Stimulated activated CD8-positive, alpha-beta memory T cell treated with anti-CD3 and anti-CD28 coated beads, Interleukin-4, amount 100 ng/mL, for 4 hours (primary cell): ENCODE results near the gene CSTA.

ENCODE experiments used
- DNase-seq, 2 donors: peaks; one replicate each; pipeline ENCODE4 v3.0.0-alpha.2; 2020; ENCODE audit warnings: low read depth in 2 of 2, low spot score in 1 of 2

The CSTA gene

GRCh38 chr3:122324871-122325323 is at the start of gene CSTA:
Gene CSTA (plus strand): TSS chr3:122325248. CDS start chr3:122325293, 45 bp downstream.
- DNase-seq, result no peak

GRCh38 chr3:122281891-122282290 is 43.2 kb upstream of the CSTA start:
- DNase-seq, result no peak

GRCh38 chr3:122283796-122284445 is 41.1 kb upstream of the CSTA start:
- DNase-seq, result no peak

GRCh38 chr3:122284486-122284885 is 40.6 kb upstream of the CSTA start:
- DNase-seq, result no peak

GRCh38 chr3:122294359-122294758 is 30.7 kb upstream of the CSTA start:
- no peak for DNase-seq

GRCh38 chr3:122295266-122296062 is 29.6 kb upstream of the CSTA start:
- no peak for DNase-seq

- no peak for DNase-seq
These were observed 26.8 kb upstream of the CSTA start for GRCh38 chr3:122298239-122298638.

GRCh38 chr3:122299215-122299614 is 25.8 kb upstream of the CSTA start:
- no peak for DNase-seq

- DNase-seq, result no peak
These were observed 25.1 kb upstream of the CSTA start for GRCh38 chr3:122299872-122300460.

GRCh38 chr3:122301063-122301462 is 24.0 kb upstream of the CSTA start:
- no peak for DNase-seq

GRCh38 chr3:122305818-122306621 is 19.0 kb upstream of the CSTA start:
- no peak for DNase-seq

- DNase-seq, result no peak
These were observed 18.5 kb upstream of the CSTA start for GRCh38 chr3:122306622-122306953.

GRCh38 chr3:122307094-122307687 is 17.9 kb upstream of the CSTA start:
- DNase-seq, result no peak

GRCh38 chr3:122307976-122308375 is 17.1 kb upstream of the CSTA start:
- DNase-seq, result no peak

- no peak for DNase-seq
These were observed 14.7 kb upstream of the CSTA start for GRCh38 chr3:122310361-122310760.

- DNase-seq, result no peak
These were observed 12.2 kb upstream of the CSTA start for GRCh38 chr3:122312826-122313225.

GRCh38 chr3:122313281-122313680 is 11.8 kb upstream of the CSTA start:
- no peak for DNase-seq

GRCh38 chr3:122314228-122314876 is 10.7 kb upstream of the CSTA start:
- DNase-seq, result no peak

GRCh38 chr3:122315619-122316018 is 9.4 kb upstream of the CSTA start:
- DNase-seq, result no peak

GRCh38 chr3:122316368-122316767 is 8.7 kb upstream of the CSTA start:
- DNase-seq, result no peak

- DNase-seq, result no peak
These were observed 6.4 kb upstream of the CSTA start for GRCh38 chr3:122318620-122319019.
